Activated CD4-positive, alpha-beta T cell treated with anti-CD3 and anti-CD28 coated beads, Interleukin-2, amount 50 U/mL, for 48 hours (primary cell): Measurements from ENCODE around the gene ZSWIM8.
"Not testable (repeated sequence)": the region's sequence is repeated elsewhere in the genome, so short reads cannot be mapped to it uniquely, and the experiment has no call there.

ENCODE experiments used
- DNase-seq, 2 experiments: peaks; one replicate each; pipeline ENCODE4 v3.0.0-alpha.2; 2020

Gene ZSWIM8

DNA sequence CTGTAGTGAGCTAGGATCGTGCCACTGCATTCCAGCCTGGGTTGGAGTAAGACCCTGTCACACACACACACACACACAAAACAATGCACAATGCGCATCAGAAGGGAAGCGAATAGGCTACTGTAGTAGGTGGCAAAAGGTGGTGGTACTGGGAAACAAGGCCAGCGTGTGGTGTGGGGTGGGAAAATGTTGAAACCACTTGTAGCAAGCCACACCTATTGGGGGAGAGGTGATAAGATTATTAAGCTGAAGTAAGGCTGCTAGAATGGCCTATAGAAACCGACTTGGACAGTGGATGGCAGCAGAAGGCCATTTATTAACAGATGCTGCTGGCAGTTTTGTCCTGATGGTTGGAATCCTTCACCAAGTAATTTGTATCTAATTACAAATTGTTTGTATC, 10.8 kb upstream of the ZSWIM8 start:
- no peak for DNase-seq

DNA sequence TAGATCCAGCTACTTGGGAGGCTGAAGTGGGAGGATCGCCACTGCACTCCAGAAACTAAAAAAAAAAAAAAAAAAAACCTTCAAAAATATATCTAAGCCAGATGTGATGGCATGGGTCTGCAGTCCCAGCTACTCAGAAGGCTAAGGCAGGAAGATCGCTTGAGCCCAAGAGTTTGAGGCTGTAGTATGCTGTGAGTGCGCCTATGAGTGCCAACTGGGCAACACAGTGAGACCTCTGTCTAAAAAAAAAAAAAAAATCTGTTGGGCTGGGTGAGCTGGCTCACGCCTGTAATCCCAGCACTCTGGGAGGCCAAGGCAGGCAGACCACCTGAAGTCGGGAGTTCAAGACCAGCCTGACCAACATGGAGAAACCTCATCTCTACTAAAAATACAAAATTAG, 6.4 kb upstream of the ZSWIM8 start:
- DNase-seq, result no peak

DNA sequence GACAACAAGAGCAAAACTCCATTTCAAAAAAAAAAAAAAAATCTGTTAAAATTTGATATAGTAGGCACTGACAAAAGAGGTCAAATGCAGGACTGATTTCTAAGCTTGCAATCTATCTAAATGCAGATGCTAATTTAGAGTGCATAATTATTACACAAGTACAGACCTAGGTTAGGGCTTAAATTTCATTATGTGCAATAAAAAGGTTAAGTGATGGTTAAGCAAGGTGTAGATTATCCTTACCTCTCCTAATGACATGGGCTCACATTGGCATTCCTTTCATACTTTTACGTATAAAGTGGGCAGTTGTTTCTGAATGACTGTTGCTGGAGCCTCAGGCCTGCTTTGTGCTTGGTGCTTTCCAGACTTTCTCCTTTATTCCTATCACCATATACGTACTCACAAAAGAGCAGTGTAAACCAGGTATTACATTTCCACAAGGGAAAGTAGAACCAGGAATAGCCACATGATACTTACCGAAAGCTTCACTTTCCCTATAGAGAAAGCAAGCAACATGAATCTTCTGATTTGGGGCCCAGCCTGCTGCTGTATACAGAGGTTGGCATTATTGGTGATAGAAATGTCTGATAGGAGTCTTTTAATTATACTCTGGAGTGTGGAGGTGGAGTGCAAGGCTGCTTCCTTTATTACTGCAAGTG, 5.7 kb upstream of the ZSWIM8 start:
- no peak for DNase-seq

DNA sequence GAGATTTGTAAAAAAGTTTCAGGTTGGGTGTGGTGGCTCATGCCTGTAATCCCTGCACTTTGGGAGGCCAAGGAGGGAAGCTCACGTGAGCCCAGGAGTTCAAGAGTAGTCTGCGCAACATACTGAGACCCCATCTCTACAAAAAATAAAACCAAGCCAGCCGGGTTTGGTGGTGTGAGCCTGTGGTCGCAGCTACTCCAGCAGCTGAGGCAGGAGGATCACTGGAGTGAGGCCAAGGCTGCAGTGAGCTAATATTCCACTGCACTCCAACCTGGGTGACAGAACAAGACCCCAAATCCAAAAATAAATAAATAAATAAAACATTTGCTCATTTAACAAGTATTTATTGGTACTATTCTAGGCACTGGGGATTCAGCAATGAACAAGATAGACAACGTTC, 5.1 kb upstream of the ZSWIM8 start:
- DNase-seq, result no peak

DNA sequence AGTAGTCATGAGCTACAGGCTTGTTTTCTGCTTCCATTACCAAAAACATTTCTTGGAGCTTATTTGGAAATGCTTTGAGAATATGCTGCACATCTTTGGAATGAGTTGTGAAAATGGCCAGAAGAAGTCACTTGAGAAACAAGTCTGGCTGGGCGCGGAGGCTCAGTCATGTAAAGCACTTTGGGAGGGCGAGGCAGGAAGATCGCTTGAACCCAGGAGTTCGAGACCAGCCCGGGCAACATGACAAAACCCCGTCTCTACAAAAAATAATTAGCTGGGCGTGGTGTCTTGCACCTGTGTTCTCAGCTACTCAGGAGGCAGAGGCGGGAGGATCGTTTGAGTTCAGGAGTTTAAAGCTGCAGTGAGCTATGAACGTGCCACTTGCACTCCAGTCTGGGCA, 4.4 kb upstream of the ZSWIM8 start:
- no peak for DNase-seq

DNA sequence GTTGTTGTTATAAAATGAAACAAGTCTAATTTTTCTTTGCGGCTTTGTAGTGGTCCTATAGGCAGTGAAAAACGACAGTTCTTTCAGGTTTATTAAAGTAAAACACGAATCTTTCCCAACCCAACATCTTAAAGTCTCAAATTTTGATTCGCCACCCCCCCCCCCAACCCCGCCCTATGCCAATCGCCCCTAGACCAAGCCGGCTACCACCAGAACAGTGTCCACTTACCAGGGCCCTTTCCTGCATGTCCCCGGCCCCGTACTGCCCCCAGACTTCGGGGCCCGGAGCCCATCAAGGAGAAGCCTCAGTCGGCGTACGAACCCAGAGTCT, 3.9 kb upstream of the ZSWIM8 start:
- no peak for DNase-seq

DNA sequence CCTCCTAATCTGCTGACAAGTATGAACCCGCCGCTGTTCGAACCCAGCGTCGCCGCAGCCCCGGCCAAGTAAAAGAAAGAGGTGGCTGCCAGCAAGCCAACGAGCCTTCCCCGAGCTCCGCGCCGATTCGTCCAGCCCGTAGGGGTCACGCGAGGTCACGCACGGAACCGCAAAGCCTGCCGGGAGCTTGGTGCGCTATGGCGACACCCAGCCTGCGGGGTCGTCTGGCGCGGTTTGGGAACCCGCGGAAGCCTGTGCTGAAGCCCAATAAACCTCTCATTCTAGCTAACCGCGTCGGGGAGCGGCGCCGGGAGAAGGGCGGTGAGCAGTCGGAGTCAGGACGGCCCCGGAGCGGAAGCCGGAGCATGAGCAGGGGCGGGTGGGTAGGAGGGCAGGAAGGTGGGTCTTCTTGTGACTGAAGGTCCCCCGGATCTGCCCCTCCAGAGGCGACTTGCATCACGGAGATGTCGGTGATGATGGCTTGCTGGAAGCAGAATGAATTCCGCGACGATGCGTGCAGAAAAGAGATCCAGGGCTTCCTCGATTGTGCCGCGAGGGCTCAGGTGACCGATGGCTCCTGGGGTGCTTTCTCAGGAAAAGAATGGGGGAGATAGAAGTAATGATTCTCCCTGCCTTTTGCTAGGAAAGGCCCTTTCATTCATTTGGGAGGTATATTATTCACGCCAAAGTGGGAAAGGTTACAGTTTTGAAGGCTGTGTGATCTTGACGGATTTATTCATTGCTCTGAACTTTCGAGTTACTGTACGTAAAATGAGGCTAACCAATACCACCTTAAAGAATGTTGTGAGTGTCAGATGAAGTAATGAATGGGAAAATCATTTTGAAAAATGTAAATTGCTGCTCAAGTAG, 3.3 kb upstream of the ZSWIM8 start, which contains the start of gene CHCHD1:
Gene CHCHD1, plus strand, starts transcription at position 170 of the 870 bp plus-strand sequence. Its CDS starts 28 bp downstream, at position 198.
- DNase-seq, result peak; percentile 94 to 95

DNA sequence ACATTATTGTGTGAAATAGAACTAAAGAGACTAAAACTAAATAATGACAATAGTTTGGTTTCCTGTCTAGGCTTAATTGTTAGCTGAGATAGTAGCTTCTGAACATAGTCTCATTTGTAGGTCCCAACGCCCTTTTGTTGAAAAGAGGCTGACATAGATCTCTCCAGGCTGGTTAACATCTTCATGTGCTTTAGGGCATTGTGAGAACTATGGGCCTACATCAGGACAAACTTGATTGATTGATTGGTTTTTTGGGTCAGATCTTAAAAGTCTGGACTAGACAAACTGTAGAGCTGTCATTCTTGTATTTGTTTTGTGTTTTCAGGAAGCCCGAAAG, 2.7 kb upstream of the ZSWIM8 start:
- DNase-seq, result no peak

DNA sequence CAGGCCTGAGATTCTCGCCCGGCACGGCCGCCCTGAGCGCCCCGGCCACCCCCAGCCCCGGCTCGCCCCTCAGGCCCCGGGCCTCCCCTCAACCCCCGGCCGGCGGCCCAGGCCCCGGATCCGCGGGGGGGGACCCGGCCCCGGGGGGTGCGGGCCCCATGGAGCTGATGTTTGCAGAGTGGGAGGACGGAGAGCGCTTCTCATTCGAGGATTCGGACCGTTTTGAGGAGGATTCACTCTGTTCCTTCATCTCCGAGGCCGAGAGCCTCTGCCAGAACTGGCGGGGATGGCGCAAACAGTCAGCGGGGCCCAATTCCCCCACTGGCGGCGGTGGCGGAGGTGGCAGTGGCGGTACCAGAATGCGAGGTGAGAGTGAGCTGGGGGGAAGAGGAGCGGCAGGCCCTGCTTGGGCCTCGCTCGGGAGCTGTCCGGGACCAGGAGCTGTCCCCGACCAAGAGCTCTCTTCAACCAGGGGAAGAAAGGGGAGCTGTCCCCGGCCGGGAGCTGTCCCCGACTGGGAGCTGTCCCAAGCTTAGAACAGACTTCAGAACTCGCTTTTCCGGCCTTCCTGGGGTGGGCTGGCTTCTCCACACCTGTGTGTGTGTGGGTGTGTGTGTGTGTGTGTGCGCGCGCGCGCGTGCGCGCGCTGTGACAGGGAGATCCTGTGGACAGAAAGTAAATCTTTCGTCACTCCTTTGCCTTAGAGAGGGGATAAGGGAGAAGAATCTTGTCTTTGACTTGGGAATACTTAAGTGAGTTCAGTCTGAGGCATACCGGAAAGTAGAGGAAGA, 510 bp downstream of the ZSWIM8 start:
- DNase-seq, result peak; percentile 34 to 49

DNA sequence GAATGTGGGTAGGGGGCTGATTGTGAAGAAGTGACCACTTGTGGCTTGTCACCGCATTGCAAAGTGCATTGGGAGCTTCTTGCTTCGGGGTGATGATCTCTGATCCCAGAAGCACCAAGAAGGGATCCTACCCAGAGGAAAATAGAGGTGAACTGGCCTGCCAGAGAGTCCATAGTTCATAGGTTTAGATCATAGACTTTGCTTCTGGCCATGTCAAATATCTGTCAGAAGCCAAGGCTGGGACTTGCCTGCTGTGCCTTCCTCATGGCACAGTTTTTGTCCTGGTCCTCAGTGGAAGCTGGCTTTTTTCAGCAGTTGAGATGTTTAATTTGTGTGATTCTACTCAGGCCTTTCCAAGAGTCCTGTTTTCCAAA, 1.1 kb downstream of the ZSWIM8 start:
- no peak for DNase-seq

DNA sequence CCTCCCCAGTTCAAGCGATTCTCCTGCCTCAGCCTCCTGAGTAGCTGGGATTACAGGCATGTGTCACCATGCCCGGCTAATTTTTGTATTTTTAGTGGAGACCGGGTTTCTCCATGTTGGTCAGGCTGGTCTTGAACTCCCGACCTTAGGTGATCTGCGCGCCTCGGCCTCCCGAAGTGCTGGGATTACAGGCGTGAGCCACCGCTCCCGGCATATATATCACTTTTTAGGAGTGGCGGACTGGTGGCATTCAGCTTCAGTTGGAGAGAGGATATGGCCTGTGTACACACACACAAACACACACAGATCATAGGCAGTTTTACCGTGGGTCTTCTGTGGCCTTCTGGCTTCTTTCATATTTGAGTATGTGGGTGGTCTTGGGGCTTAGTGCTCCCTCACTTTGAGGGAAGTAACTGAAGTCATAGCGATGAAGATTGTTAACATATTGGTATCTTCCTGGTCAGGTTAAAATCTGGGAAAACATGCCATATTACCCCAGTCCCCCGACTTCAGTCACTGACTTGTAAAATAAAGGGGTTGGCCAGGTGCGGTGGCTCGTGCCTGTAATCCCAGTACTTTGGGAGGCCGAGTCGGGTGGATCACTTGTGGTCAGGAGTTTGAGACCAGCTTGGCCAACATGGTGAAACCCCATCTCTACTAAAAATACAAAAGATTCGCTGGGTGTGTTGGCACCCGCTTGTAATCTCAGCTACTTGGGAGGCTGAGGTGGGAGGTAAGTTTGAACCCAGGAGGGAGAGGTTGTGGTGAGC, 1.8 kb downstream of the ZSWIM8 start:
- DNase-seq, result not testable (repeated sequence)

DNA sequence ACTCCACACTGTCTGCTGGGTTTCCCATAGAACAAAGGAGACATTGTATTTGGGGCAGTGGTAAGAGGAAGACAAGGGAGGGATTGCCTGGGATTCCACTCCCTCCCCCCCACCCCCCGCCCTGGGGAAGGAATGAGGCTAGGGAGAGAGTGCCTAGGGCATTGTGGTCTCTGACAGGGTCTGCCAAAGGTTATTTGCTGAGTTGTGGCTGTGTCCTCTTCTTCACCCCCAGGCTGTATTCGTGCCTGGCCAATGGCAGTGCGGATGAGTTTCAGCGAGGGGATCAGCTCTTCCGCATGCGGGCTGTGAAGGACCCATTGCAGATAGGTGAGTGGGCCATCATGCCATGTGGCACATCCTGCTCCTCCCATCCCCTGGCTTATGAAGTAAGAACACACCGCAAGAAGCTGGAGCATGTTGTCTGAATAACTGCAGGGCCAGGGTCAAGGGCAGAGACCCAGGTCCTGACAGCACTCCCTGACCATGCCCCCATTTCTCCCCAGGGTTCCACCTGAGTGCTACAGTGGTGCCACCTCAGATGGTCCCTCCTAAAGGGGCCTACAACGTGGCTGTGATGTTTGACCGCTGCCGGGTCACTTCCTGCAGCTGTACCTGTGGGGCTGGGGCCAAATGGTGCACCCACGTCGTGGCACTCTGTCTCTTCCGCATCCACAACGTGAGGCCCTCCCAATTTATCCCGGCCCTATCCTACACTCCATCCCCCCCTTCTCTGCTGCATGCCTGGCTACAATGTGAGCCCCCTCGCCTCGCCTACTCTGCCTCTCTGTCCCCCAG, 3.7 kb downstream of the ZSWIM8 start:
- no peak for DNase-seq

DNA sequence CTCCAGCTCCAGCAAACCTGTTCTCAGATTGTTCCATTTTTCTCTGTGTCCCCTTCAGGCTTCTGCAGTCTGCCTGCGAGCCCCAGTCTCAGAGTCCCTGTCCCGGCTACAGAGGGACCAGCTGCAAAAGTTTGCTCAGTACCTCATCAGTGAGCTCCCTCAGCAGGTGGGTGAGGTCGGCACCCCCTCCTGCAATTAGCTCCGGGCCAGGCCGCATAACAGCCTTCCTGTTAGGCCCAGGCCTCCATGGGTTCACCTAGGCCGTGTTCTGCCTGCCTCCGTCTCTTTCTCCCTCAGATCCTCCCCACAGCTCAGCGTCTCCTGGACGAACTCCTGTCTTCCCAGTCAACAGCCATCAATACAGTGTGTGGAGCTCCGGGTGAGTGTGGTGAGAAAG, 4.3 kb downstream of the ZSWIM8 start:
- no peak for DNase-seq

DNA sequence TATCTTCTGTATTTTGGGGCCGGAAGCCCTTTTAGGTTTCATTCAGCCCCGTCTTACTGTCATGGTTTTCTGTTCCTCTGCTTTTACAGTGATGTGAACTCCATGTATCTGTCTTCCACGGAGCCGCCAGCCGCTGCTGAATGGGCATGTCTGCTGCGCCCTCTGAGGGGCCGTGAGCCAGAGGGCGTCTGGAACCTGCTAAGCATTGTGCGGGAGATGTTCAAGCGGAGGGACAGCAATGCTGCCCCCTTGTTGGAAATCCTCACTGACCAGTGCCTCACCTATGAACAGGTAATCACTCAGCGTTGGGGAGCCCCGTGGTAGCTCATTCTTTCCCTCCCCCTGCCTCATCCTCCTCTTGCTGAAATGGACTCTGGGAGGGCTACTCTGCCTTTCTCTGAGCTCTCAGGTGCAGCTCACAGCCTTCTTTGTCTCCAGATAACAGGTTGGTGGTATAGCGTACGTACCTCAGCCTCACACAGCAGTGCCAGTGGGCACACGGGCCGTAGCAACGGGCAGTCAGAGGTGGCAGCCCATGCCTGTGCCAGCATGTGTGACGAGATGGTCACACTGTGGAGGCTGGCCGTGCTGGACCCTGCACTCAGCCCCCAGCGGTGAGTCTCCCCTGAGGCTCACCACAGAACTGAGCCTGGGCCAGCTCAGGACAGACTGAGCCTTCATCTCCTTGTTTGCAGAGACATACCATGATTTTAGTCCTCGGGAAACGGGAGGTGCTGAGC, 5.7 kb downstream of the ZSWIM8 start:
- no peak for DNase-seq

DNA sequence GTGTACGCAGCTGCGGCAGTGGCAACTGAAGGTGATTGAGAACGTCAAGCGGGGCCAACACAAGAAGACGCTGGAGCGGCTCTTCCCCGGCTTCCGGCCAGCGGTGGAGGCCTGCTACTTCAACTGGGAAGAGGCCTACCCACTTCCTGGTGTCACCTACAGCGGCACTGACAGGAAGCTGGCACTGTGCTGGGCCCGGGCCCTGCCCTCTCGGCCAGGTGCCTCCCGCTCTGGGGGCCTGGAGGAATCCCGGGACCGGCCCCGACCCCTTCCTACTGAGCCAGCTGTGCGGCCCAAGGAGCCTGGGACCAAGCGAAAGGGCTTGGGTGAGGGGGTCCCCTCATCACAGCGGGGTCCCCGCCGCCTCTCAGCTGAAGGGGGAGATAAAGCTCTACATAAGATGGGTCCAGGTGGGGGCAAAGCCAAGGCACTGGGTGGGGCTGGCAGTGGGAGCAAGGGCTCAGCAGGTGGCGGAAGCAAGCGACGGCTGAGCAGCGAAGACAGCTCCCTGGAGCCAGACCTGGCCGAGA, 6.5 kb downstream of the ZSWIM8 start:
- DNase-seq, result no peak

DNA sequence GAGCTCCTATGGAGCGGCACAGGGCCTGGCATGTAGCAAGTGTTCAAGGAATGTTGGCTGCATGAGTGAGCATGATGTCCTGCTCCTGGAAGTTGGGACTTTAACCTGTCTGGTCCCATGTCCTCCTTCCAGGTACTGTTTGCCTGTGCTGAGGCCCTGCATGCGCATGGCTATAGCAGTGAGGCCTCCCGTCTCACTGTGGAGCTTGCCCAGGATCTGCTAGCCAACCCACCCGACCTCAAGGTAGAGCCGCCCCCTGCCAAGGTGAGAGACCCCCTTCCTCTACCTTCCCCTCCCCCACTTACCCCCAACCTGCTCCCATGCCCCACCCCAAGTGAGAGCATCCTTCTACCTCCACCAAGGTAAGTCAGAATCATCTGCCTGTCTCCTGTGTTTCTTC, 8.1 kb downstream of the ZSWIM8 start:
- no peak for DNase-seq

DNA sequence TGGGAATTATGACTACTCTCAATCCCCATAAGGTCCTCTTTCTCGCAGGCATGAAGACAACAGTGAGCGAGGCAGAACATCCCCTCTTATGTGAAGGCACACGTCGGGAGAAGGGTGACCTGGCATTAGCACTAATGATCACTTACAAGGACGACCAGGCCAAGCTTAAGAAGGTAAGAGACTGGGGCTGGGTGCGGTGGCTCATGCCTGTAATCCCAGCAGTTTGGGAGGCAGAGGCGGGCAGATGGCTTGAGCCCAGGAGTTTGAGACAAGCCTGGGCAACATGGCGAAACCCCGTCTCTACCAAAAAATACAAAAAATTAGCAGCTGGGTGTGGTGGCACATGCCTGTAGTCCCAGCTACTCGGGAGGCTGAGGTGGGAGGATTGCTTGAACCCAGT, 10.1 kb downstream of the ZSWIM8 start:
- DNase-seq, result not testable (repeated sequence)

DNA sequence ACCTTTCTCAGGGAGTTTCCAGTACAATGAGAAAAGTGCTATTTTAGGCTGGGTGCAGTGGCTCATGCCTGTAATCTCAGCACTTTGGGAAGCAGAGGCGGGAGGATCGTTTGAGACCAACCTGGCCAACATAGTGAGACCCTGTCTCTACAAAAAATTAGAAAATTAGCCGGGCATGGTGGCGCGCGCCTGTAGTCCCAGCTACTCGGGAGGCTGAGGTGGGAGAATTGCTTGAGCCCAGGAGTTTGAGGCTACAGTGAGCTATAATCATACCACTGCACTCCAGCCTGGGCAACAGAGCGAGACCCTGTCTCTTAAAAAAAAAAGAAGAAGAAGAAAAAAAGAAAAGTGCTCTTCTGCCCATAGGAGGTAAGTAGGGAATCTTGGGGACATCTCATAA, 10.6 kb downstream of the ZSWIM8 start:
- DNase-seq, result not testable (repeated sequence)

DNA sequence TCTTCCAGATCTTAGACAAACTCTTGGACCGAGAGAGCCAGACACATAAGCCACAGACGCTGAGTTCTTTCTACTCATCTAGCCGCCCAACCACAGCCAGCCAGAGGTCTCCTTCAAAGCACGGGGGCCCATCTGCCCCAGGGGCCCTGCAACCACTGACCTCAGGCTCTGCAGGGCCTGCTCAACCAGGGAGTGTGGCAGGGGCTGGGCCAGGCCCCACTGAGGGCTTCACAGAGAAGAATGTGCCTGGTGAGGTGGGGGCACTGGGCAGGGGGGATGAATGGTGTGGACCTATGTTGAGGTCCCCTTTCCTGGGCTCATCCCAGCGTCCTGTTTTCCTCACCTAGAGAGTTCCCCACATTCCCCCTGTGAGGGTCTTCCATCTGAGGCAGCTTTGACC, 11.4 kb downstream of the ZSWIM8 start:
- DNase-seq, result no peak

DNA sequence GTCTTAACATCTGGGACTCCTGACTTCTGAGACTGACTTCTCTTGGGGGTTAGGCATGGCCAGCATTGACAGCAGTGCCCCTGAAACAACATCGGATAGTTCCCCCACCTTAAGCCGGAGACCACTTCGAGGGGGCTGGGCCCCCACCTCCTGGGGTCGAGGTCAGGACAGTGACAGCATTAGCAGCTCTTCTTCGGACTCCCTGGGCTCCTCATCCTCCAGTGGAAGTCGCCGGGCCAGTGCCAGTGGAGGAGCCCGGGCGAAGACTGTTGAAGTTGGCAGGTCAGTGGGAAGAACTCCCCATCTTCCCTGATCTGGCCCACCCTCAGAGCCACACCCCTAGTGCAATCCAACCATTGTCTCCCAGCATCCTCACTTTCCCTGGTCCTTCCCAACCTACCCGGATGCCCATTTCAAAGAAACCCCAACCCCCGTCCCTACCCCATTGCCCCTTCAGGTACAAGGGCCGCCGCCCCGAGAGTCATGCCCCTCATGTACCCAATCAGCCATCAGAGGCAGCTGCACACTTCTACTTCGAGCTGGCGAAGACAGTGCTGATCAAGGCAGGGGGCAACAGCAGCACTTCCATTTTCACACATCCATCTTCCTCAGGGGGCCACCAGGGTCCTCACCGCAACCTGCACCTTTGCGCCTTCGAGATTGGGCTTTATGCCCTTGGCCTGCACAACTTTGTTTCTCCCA, 12.1 kb downstream of the ZSWIM8 start:
- no peak for DNase-seq

DNA sequence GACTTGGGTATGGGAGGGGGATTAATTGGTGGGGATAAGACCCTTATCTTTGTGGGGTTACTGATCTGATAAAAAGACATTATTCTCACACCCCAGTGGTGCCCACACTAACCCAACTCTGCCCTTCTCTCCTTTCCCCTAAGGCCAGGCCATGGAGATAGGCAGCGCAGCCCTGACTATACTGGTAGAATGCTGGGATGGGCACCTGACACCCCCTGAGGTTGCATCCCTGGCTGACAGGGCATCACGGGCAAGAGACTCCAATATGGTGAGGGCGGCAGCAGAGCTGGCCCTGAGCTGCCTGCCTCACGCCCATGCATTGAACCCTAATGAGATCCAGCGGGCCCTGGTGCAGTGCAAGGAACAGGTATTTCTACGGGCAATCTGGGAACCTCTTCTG, 12.7 kb downstream of the ZSWIM8 start:
- no peak for DNase-seq
